T-helper 1 cell treated with Interleukin-12 subunit alpha and Interleukin-12 subunit beta and Interleukin-4 antibody, amounts not matched to agents 30 μg/mL and 1 μg/mL, for 36 hours (primary cell): ENCODE measurements around the gene CDKL4.
"Not testable (repeated sequence)": the region's sequence is repeated elsewhere in the genome, so short reads cannot be mapped to it uniquely, and the experiment has no call there.

Experiments used
- H3K27ac Mint-ChIP-seq: one replicate; pipeline ENCODE4 v1.8.0; 2021; ENCODE audit warnings: mild to moderate bottlenecking, mixed read lengths
- H3K27me3 Mint-ChIP-seq: one replicate; pipeline ENCODE4 v1.8.0; 2021; ENCODE audit warnings: low read depth, mixed read lengths
- H3K36me3 Mint-ChIP-seq: one replicate; pipeline ENCODE4 v1.8.0; 2021; ENCODE audit warnings: low read depth, mixed read lengths
- H3K4me1 Mint-ChIP-seq: one replicate; pipeline ENCODE4 v1.8.0; 2021; ENCODE audit warnings: low read depth, mixed read lengths
- H3K4me3 Mint-ChIP-seq: one replicate; pipeline ENCODE4 v1.8.0; 2021; ENCODE audit warnings: mild to moderate bottlenecking, moderate library complexity, mixed read lengths
- H3K9me3 Mint-ChIP-seq: one replicate; pipeline ENCODE4 v1.8.0; 2021; ENCODE audit warnings: mixed read lengths

Gene CDKL4

DNA sequence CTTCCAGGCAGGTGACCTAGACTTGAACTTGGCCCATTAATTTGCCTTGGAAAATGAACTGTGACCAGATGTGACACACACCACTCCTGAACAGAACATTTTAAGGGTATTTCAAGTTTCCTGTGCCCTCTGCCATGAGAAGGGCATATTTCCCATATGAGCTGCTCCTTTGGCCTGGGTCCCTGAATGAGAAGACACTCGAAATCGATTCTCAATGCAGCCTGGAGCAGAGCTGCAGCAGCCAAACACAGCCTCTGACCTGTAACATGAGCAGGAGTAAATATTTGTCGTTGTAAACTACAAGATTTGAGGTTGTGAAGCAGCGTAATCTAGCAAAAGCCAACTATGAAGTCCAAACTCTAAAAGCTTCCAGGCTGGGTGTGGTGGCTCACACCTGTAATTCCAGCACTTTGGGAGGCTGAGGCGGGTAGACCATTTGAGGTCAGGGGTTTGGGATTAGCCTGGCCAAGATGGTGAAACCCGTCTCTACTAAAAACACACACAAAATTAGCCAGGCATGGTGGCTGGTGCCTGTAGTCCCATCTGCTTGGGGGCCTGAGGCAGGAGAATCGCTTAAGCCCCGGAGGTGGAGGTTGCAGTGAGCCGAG is 92.8 kb downstream of the CDKL4 start:
- no peaks in the 10 kb centered on the region for H3K27me3 Mint-ChIP-seq
- peaks cover 8% of the 10 kb centered on the region for H3K4me1 Mint-ChIP-seq
- H3K4me3 Mint-ChIP-seq = no peak overlapping the region
- H3K27ac Mint-ChIP-seq = no peak overlapping the region
- H3K36me3 Mint-ChIP-seq = peaks cover 5% of the 10 kb centered on the region
- H3K9me3 Mint-ChIP-seq = no peaks in the 10 kb centered on the region

DNA sequence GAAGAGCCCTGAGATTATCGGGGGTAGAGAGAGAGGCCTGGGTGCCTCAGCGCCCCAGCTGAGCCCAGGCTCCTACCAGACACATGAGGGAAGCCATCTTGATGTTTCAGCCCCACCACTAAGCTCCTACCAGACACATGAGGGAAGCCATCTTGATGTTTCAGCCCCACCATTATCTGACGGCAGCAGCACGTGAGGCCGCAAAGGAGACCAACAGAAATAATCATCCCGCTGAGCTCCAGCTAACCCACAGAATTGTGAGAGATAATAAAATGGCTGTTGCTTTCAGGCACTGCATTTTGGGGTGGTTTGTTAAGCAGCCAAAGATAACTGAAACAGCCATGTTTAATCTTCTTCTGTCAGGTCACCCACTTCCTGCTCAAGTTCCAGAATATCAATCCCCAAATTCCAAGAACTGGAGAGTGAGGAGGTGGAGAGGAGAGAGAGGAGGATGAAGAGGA is 93.6 kb downstream of the CDKL4 start:
- H3K4me3 Mint-ChIP-seq = no peak overlapping the region
- no peak overlapping the region for H3K27ac Mint-ChIP-seq
- no peaks in the 10 kb centered on the region for H3K9me3 Mint-ChIP-seq
- H3K36me3 Mint-ChIP-seq = peaks cover 5% of the 10 kb centered on the region
- H3K27me3 Mint-ChIP-seq = no peaks in the 10 kb centered on the region
- H3K4me1 Mint-ChIP-seq = peaks cover 8% of the 10 kb centered on the region

DNA sequence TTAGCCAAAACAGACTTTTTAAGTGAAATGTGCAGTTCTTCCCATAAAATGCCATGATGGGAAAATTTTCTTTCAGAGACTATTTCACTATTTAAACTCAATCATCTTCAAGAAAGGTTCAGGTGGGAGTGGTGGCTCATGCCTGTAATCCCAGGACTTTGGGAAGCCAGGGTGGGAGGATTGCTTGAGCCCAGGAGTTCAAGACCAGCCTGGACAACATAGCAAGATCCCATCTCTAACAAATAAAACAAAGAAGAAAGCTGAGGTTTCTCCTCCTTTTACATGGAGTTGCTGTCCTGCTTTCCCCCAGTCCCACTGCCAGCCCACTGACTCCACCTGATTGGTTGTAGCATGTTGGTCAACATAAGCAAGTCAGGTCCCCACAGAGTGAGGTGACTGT is 97.1 kb downstream of the CDKL4 start:
- peaks cover 30% of the 10 kb centered on the region for H3K4me1 Mint-ChIP-seq
- no peaks in the 10 kb centered on the region for H3K27me3 Mint-ChIP-seq
- H3K36me3 Mint-ChIP-seq = peaks cover 8% of the 10 kb centered on the region
- no peaks in the 10 kb centered on the region for H3K9me3 Mint-ChIP-seq
- H3K4me3 Mint-ChIP-seq = no peak overlapping the region
- H3K27ac Mint-ChIP-seq = no peak overlapping the region

DNA sequence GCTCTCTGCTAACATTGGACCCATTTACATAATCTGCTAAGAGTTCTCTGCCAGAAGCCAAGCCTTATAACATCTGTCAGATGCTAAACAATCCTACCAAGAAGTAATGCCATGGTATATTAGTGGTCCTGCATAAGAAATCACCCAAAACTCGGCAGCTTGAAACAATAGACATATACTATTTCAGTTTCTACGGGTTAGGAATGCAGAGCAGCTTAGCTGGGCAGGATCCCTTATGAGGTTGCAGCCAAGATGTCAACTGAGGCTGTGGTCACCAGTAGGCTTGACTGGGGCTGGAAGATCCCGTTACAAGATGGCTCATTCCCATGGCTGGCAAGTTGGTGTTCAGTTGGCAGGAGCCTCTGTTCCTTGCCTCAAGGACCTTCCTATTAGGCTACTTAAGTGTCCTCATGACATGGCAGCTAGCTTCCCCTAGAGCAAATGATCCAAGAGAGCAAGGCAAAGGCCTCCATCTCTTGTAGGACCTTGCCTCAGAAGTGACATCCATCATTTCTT is 97.8 kb downstream of the CDKL4 start:
- Mint-ChIP-seq H3K36me3 (peaks cover 8% of the 10 kb centered on the region), H3K27me3 (no peaks in the 10 kb centered on the region), H3K4me3 (no peak overlapping the region), H3K4me1 (peaks cover 36% of the 10 kb centered on the region), H3K9me3 (no peaks in the 10 kb centered on the region), H3K27ac (no peak overlapping the region)

DNA sequence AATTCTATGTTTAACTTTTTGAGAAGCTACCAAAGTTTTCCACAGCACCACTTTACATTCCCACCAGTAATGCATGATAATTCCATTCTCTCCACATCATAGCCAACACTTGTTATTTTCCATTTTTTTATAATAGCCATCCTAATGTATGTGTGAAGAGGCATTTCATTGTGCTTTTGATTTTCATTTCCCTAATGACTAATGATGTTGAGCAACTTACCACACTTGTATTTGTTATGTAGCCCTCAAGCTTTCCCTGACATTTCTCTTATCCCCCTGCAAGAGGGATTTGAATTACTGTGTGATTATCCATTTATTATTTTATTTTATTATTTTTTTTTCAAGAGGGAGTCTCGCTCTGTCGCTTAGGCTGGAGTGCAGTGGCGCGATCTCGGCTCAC is 99.4 kb downstream of the CDKL4 start:
- H3K27ac Mint-ChIP-seq = no peak overlapping the region
- no peak overlapping the region for H3K4me3 Mint-ChIP-seq
- H3K27me3 Mint-ChIP-seq = no peaks in the 10 kb centered on the region

DNA sequence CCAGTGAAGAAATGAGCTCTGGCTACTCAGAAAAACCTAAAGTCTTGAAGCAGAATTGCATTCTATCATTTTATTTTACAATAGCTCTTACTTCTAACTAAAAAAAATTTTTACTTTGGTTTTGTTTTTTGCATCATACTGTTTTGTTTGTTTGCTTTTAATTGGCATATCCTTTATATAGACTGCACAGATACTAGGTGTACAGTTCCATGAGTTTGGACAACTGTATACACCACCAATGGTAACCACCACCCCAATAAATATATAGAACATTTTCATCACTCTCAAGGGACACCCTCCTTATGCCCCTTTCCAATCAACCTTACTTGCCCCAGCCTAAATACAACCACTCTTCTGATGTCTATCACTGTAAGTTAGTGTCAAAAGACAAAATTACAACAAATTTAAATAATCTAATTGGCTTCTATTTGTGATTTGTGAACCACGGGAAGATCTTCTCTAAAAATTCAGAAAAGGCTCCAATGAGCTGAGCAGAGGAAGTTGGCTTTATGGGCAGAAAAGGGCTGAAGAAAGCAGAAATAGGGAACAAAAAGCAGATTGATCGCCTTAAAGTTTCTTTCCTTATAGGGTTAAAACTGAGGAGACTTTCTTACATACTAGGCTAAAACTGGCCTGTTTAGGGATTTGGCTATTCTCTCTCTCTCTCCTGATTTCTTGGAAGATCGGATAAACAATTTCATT is 100.7 kb downstream of the CDKL4 start:
- Mint-ChIP-seq H3K9me3 (no peaks in the 10 kb centered on the region), H3K27ac (peak overlapping the region; percentile 89), H3K4me1 (peaks cover 48% of the 10 kb centered on the region), H3K4me3 (peak overlapping the region; percentile 36), H3K36me3 (peaks cover 8% of the 10 kb centered on the region), H3K27me3 (no peaks in the 10 kb centered on the region)

More for the DNA sequence above, 99.4 kb downstream of the CDKL4 start:
- Mint-ChIP-seq H3K36me3 (peaks cover 9% of the 10 kb centered on the region), H3K9me3 (no peaks in the 10 kb centered on the region), H3K4me1 (peaks cover 42% of the 10 kb centered on the region)

DNA sequence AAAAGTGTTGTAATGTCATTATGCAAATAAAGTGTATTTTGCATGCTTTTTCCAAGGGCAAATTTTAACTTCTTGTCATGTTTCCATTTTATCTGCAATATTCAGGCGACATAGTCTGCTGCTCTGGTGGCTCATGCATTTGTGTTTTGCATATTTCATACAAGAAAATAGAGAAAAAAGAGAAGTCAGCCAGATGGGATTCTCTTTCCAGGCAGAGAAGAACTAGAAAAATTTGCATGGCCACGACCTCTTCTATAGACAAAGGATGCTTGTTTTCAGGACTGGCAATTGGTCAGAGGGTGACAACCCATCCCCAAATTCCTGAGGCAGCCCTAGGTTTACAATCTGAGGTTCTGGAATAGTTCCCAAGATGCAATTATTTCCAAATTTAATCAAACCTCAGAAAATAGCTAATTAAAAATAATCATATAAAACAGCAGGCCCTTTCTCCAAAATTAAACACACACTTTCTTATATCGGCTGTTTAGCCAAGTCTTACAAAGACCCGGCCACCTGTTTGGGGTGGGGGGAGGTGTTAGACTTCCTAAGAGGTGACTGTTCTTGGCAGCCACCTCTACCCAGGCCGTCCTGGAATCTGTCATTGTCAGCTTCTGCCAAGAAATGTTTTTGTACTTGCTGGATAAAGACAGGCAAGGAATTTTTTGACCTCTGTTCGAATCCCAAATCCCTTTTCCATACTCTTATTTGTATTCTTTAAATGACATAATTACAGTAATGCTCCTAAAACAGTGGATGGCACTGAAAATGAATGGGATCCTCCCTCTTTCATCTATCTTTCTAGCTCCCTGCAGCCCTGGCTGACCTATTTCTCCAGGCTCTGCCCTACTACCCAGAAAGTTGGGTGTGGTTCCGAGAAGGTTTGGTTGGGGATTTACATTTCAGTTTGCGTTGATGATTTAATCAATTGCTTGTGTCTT is 102.2 kb downstream of the CDKL4 start:
- Mint-ChIP-seq H3K27ac (peak overlapping the region; percentile 89), H3K36me3 (peaks cover 8% of the 10 kb centered on the region), H3K4me3 (peak overlapping the region; percentile 53), H3K27me3 (no peaks in the 10 kb centered on the region), H3K9me3 (no peaks in the 10 kb centered on the region), H3K4me1 (peaks cover 52% of the 10 kb centered on the region)

DNA sequence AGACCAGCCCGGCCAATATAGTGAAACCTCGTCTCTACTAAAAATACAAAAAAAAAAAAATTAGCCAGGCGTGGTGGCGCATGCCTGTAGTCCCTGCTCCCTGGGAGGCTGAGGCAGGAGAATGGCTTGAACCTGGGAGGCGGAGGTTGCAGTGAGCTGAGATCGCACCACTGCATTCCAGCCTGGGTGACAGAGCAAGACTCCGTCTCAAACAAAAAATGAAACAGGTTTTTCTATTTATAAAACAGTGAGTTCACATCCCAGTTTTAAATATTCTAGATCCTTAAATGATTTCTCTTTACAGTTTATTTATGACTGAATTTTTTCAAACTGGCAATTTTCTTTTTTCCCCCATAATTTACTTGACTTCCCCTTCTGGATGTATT is 102.8 kb downstream of the CDKL4 start:
- not testable (repeated sequence) for H3K9me3 Mint-ChIP-seq, H3K36me3 Mint-ChIP-seq, H3K27me3 Mint-ChIP-seq
- peaks cover 57% of the 10 kb centered on the region for H3K4me1 Mint-ChIP-seq
- peak overlapping the region; percentile 89 for H3K27ac Mint-ChIP-seq
- H3K4me3 Mint-ChIP-seq = peak overlapping the region; percentile 50

DNA sequence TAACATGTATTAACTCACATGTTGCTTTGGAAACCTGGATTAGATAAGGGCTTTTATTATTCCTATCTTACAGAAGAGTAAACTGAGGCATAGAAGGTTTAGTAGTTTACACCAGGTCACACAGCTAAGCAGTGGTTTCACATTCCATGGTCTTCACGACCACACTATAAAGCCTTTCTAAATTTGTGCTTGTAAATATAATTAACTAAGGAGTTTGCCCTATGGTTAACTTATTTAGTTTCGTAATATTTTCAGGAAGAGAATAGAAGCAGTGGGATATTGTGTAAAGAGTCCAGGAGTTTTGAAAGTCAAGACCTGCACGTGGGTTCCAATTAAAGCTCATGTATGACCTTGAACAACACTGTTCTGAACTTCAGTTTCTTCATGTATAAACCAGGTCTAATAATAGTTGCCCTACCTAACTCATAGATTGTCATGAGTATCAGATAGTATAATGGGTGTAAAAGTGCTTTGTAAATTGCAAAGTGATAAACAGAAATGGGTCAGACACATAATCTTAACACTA is 103.4 kb downstream of the CDKL4 start:
- H3K27me3 Mint-ChIP-seq = no peaks in the 10 kb centered on the region
- H3K36me3 Mint-ChIP-seq = peaks cover 8% of the 10 kb centered on the region
- H3K4me1 Mint-ChIP-seq = peaks cover 62% of the 10 kb centered on the region
- no peaks in the 10 kb centered on the region for H3K9me3 Mint-ChIP-seq
- no peak overlapping the region for H3K4me3 Mint-ChIP-seq
- H3K27ac Mint-ChIP-seq = peak overlapping the region; percentile 61

DNA sequence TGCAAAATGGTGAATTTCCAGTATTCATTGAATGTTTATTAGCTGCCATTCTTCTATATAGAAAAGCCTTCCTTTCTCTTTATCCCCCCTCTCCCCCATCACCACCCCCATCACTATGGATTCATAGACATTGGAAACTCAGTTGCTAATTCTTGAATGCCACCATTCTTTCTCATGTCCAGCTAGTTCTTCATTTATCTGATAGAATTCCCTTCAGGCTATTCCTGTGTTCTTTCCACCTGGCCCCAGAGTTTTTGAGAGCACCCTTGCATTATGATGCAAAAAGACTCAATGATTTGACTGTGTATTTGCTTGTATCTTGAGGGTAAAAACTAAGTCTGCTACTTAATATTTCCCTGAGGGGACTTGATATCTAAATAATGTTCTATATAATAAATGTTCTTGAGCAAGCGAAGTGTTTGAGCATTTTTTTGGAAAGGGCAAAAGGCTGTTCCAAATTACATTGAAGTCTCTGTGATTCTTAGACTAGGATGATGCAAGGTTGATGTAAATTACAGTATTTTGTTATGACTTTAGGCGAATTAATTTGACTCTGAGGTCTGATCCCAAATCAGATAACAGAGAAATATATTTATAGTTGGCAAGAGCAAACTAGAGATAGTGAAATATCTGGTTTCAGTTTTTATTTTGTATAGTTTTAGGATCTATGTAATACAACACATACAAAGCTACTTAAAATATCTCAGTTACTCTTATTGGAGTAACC is 104.1 kb downstream of the CDKL4 start:
- Mint-ChIP-seq H3K36me3 (peaks cover 8% of the 10 kb centered on the region), H3K4me1 (peaks cover 63% of the 10 kb centered on the region), H3K4me3 (no peak overlapping the region), H3K9me3 (no peaks in the 10 kb centered on the region), H3K27me3 (no peaks in the 10 kb centered on the region), H3K27ac (peak overlapping the region; percentile 41)

DNA sequence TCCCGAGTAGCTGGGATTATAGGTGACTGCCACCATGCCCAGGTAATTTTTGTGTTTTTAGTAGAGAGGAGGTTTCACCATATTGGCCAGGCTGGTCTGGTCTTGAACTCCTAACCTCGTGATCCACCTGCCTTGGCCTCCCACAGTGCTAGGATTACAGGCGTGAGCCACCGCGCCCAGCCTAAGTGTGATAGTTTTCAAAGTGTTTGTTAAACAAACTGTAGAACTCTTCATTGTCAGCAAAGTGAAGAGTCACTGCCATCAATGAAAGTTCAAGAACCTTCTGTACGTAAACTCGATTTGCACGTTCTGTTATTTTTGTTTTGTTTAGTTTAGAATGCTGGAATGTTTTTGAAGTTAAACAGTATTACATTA is 104.9 kb downstream of the CDKL4 start:
- no peaks in the 10 kb centered on the region for H3K27me3 Mint-ChIP-seq
- H3K36me3 Mint-ChIP-seq = peaks cover 10% of the 10 kb centered on the region
- no peak overlapping the region for H3K27ac Mint-ChIP-seq
- no peaks in the 10 kb centered on the region for H3K9me3 Mint-ChIP-seq
- H3K4me1 Mint-ChIP-seq = peaks cover 65% of the 10 kb centered on the region
- H3K4me3 Mint-ChIP-seq = no peak overlapping the region

DNA sequence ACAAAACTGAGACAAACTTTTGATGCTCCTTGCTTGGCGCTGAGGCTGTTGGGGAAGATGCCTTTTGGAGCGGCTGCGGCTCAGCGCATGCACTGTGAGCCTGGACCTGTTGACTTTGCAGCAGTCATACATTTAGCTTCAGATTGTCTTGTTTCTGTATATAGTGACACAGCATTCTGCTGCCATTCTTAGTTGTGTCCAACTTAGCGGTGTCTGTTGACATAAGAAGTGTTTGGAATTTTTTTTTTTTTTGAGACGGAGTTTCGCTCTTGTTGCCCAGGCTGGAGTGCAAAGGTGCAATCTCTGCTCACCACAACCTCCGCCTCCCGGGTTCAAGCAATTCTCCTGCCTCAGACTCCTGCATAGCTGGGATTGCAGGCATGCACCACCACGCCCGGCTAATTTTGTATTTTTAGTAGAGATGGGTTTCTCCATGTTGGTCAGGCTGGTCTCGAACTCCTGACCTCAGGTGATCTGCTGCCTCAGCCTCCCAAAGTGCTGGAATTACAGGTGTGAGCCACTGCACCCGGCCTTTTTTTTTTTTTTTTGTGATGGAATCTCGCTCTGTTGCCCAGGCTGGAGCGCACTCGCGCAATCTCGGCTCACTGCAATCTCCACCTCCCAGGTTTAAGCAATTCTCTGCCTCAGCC is 105.5 kb downstream of the CDKL4 start:
- peaks cover 64% of the 10 kb centered on the region for H3K4me1 Mint-ChIP-seq
- not testable (repeated sequence) for H3K27me3 Mint-ChIP-seq, H3K27ac Mint-ChIP-seq, H3K36me3 Mint-ChIP-seq, H3K9me3 Mint-ChIP-seq, H3K4me3 Mint-ChIP-seq

DNA sequence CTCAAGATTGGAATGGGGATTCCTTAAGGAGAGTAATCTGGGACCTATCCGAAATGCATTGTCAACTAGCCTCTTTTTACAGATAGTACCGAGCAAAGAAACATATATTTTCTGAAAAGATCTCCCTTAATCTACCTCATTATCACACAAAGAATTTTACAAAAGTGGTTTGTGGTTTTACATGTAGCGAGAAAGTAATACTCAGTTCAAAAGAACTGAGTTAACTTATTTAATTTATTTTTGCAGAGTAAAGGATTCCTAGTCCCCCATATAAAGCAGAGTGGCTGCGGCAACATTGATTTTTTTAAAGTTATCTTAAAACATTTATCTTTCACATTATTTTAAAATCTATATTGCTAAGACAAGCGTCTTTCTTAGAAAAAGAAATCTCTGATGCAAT is 107.0 kb downstream of the CDKL4 start:
- peak overlapping the region; percentile 29 for H3K4me3 Mint-ChIP-seq
- H3K27ac Mint-ChIP-seq = peak overlapping the region; percentile 86
- peaks cover 5% of the 10 kb centered on the region for H3K36me3 Mint-ChIP-seq
- no peaks in the 10 kb centered on the region for H3K9me3 Mint-ChIP-seq
- H3K4me1 Mint-ChIP-seq = peaks cover 54% of the 10 kb centered on the region
- H3K27me3 Mint-ChIP-seq = no peaks in the 10 kb centered on the region
